GM12874 (cell line): ENCODE results near the gene PPP1R9A.

Source experiments
- TF ChIP-seq, protein P1 (sequence below): IDR thresholded peaks from 2 replicates; pipeline ENCODE4 v1.5.1; 2011; ENCODE audit warnings: low read depth, mild to moderate bottlenecking, control low read depth, low read length, moderate library complexity; ENCODE audit not compliant: insufficient read depth

PPP1R9A gene

DNA sequence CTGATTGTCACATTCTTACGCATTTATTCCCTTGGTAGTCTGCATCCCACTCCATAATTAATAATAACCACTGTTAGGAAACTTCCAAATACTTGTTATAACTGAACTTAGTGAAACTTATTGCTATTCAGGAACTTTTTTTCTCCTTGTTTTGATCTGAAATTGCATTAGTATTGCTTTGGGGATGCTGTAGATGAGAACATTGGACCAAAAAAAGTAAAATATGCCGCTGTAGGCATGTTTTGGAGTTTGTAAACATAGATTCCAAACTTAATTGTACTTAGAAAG lies 1.7 kb downstream of the PPP1R9A start:
- TF ChIP-seq, protein P1, sequence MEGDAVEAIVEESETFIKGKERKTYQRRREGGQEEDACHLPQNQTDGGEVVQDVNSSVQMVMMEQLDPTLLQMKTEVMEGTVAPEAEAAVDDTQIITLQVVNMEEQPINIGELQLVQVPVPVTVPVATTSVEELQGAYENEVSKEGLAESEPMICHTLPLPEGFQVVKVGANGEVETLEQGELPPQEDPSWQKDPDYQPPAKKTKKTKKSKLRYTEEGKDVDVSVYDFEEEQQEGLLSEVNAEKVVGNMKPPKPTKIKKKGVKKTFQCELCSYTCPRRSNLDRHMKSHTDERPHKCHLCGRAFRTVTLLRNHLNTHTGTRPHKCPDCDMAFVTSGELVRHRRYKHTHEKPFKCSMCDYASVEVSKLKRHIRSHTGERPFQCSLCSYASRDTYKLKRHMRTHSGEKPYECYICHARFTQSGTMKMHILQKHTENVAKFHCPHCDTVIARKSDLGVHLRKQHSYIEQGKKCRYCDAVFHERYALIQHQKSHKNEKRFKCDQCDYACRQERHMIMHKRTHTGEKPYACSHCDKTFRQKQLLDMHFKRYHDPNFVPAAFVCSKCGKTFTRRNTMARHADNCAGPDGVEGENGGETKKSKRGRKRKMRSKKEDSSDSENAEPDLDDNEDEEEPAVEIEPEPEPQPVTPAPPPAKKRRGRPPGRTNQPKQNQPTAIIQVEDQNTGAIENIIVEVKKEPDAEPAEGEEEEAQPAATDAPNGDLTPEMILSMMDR, result no peak

DNA sequence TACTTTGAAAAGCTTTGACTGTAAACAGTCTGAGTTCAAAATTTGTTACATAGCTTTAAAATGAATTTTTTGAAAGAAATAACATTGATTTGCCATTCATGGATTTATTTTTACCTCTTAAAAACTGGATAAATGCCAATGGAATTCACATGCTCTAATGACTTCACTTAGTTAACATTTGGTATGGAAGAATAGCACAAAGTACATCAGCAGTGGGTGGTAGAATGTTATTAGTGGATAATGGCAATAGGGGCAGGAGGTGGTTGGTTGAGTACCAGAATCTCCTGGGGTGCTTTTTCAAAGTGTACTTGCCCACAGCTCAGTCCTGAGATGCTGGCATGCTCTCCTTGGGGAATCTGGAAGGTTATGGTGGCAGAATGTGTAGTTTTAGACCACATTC lies 4.7 kb downstream of the PPP1R9A start:
- TF ChIP-seq, protein P1, result no peak

DNA sequence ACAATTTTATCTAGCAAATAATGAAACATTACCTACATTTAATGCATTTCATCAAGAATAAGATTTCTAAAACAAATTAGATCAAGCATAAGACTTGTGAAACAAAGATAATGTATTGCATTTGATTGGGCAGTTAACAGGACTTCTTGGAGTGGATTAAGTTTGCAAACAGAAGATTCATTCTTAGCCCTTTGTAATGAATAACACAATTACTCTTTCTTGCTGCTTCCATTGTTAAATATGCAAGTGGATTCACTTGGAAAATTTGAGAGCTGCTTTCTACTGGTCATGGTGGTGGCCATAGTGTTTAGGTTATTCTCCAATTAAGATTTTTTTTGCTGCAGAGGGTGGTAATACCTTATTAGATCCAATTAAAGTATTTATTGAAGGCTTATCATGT lies 6.0 kb downstream of the PPP1R9A start:
- TF ChIP-seq, protein P1, result no peak

DNA sequence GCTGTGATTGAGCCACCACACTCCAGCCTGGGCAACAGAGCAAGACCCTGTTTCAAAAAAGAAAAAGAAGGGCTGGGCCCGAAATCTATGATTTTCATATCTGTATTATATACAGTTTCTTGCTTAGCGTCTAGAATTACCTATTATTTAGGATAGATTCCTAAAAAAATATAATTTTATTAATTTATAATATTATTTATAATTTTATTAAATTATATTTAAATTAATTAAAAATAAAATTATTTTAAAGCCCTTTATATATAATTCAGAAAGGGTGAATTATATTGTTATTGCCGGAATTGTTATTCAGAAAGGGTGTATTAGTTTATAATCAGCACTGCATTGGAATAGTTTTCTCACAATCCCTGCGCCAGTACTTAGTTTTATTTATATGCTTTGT lies 14.5 kb downstream of the PPP1R9A start:
- TF ChIP-seq, protein P1, result no peak

DNA sequence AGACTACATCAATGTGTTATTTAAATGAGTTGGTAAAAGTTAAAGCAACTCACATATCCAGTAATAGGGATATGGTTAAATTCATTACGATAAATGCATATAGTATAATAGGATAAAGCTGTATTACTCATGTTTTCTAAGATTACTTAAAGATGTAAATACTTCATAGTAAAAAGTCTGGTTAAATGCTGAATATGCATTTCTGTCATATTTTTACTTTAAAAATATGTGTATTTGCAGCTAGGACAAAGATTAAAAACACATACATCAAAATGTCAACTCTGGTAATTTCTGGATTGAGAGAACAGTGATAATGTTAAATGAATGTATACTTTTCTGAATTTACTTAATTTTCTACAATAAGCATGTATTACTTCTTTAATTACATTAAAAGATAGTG lies 15.1 kb downstream of the PPP1R9A start:
- TF ChIP-seq, protein P1, result no peak

DNA sequence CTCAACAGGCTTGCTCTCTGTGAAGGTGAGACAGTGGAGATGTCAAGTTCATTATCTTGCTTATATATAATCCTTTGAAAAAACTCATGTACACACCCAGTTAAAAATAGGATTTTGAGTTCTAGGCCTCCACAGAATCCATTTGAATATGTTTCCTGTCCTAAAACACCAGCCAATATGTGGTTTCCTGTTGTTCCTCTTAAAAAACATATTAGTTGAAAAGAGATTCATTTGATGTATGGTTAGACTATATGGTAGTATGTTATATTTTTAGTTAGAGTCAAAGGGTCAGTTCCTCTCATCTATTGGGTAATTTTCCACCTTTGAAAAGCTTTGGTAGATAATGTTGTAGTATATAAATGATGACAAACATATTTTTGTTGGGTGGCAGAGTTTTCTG lies 16.0 kb downstream of the PPP1R9A start:
- TF ChIP-seq, protein P1, result no peak

DNA sequence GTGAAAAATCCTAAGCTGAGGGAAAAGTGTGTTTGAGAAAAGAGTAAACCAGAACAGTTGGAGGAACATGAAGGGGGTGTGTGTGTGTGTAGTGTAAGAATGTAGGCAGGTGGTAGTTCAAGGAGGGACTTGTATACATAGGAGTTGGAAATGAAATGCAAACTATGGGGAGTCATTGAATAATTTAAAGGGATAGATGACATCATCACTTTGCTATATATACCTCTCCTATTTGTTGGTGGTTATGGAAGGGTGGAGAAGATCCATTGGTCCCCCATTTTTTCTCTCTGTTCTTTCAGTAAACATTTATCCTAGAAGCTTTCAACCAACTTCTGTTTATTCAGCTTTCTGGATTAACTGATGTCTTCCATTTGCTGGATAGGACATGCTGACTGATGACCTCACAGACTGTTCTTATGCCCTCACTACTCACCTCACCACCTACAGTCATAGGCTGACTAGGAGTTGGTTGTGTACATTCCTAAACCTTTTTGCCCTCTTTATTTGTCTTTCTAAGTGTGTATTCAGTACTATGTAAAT lies 20.8 kb downstream of the PPP1R9A start:
- TF ChIP-seq, protein P1, result no peak
